ENCODE results near the gene PCDH17. TPM values are rescaled to one million over a fixed set of nuclear protein-coding genes. Genes with fewer than 3 reads are reported as not detected.

PCDH17 gene
- total and polyA plus RNA-seq, 2 of the 8 experiments (the other 6 are each of a cell fraction or from before 2014, with no cell fraction given), result 0.20 to 0.60 TPM

- TF ChIP-seq ATF2 (IDR thresholded peaks at IDR 0.05; ENCODE audit: low read length) (no peak), NRF1 (IDR thresholded peaks at IDR 0.05; ENCODE audit: low read depth, low read length) (no peak), RXRA (IDR thresholded peaks at IDR 0.05; ENCODE audit: insufficient read depth, low read depth, low read length) (no peak)
These were observed 129.4 kb downstream of the PCDH17 start (continued) for GRCh38 chr13:57760951-57761350.

All from H1 (cell line).